Karpas-422 (cell line): ENCODE data around the gene SH3BP2. TPM values are rescaled to one million over a fixed set of nuclear protein-coding genes. Genes with fewer than 3 reads are reported as not detected.

Experiments
- DNase-seq: peaks from one replicate; pipeline ENCODE4 v3.0.0-alpha.2; 2015
- H2AFZ ChIP-seq: fragments of 200-600 bp; sonication (generic); 2 replicates; pipeline ENCODE4 v1.6.1; 2014; ENCODE audit warnings: antibody characterized with exemption, low read length, mixed read lengths
- H3K27ac ChIP-seq: fragments of 200-600 bp; sonication (generic); 2 replicates; pipeline ENCODE4 v1.5.1; 2014; ENCODE audit warnings: mild to moderate bottlenecking, low read length, moderate library complexity
- H3K27me3 ChIP-seq: fragments of 200-600 bp; sonication (generic); 2 replicates; pipeline ENCODE4 v1.6.1; 2014; ENCODE audit warnings: low read length, mixed read lengths
- H3K36me3 ChIP-seq: fragments of 200-600 bp; sonication (generic); 2 replicates; pipeline ENCODE4 v1.6.1; 2014; ENCODE audit warnings: low read length, mixed read lengths; ENCODE audit not compliant: insufficient read depth
- H3K4me1 ChIP-seq: fragments of 200-600 bp; sonication (generic); 2 replicates; pipeline ENCODE4 v1.6.1; 2014; ENCODE audit warnings: mild to moderate bottlenecking, low read length, mixed read lengths
- H3K4me2 ChIP-seq: fragments of 200-600 bp; sonication (generic); 2 replicates; pipeline ENCODE4 v1.6.1; 2014; ENCODE audit warnings: low read length, low read depth, mild to moderate bottlenecking; ENCODE audit not compliant: poor library complexity, severe bottlenecking
- H3K4me3 ChIP-seq: fragments of 200-600 bp; sonication (generic); 2 replicates; pipeline ENCODE4 v1.5.1; 2014; ENCODE audit warnings: mild to moderate bottlenecking, antibody characterized with exemption, low read length, mixed read lengths
- H3K79me2 ChIP-seq: fragments of 200-600 bp; sonication (generic); 2 replicates; pipeline ENCODE4 v1.6.1; 2014; ENCODE audit warnings: mild to moderate bottlenecking, low read length, mixed read lengths
- H3K9ac ChIP-seq: fragments of 200-600 bp; sonication (generic); 2 replicates; pipeline ENCODE4 v1.6.0; 2014; ENCODE audit warnings: low read length
- H3K9me2 ChIP-seq: fragments of 200-600 bp; sonication (generic), shearing (Covaris generic); replicated peaks from 2 replicates; pipeline ENCODE4 v1.6.0; 2014; ENCODE audit warnings: mild to moderate bottlenecking, low read length, moderate library complexity; ENCODE audit not compliant: insufficient read depth
- H3K9me3 ChIP-seq: fragments of 300-700, 200-600 bp; sonication (generic); 2 replicates; pipeline ENCODE4 v1.6.1; 2014; ENCODE audit warnings: low read length, mixed read lengths
- H4K20me1 ChIP-seq: fragments of 200-600 bp; sonication (generic); 2 replicates; pipeline ENCODE4 v1.6.1; 2014; ENCODE audit warnings: mild to moderate bottlenecking, antibody characterized with exemption, low read length, low read depth; ENCODE audit not compliant: insufficient read depth
- total RNA-seq: library from RNA; depleted of rRNA; stranded (reverse); fragments of >200 nt; shearing (Covaris generic); gene quantifications from 2 replicates; pipeline ENCODE4 v1.2.3, GENCODE V29; 2014; ENCODE audit warnings: low replicate concordance

The SH3BP2 gene
- total RNA-seq, 1 experiment from 2014 or later, result 17.2 TPM

DNA sequence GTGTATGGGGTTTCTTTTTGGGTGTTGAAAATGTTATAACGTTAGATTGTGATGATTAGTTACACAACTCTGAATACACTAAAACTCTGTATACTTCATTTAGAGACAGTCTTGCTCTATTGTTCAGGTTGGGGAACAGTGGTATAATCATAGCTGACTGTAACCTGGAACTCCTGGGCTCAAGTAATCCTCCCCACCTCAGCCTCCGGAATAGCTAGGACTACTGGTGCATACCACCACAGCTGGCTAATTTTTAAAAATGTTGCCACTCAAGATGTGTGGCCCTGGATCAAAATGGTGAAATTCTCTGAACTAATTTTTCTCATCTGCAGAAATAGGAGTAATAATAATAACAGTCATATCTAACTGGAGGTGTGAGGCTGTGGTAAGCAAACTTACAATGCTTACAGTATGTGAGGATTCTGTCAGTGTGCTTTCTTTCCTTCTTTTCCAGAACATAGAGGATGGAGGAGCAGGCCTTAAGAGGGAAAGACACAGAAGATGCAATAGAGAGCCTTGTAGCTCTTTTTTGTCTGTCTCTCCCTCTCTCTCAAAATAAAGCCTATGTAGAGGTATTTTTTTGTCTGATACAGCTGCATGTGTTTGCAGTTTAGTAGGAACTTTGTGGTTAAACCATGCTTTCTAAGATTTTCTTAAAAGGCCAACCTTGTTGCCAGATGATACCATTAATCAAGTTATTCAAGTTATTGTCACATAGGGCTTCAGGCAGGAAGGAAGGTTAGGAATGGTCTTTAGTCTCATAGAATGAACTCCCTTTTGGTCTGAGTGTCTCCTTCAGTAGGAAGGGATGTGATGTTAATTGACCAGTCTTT, 58.3 kb downstream of the SH3BP2 start:
- Histone ChIP-seq H3K9me3 (no peaks in the 10 kb centered on the region), H3K79me2 (peaks cover under 1% of the 10 kb centered on the region; the same call in 1 of the 2 replicates), H4K20me1 (peaks cover 48% of the 10 kb centered on the region), H3K4me3 (no peak overlapping the region), H3K27me3 (no peaks in the 10 kb centered on the region), H3K9me2 (no peaks in the 10 kb centered on the region), H3K27ac (no peak overlapping the region), H2AFZ (no peak overlapping the region), H3K4me2 (no peak overlapping the region), H3K4me1 (peaks cover 37% of the 10 kb centered on the region), H3K9ac (no peak overlapping the region), H3K36me3 (no peaks in the 10 kb centered on the region)
- DNase-seq, result peak; percentile 58

DNA sequence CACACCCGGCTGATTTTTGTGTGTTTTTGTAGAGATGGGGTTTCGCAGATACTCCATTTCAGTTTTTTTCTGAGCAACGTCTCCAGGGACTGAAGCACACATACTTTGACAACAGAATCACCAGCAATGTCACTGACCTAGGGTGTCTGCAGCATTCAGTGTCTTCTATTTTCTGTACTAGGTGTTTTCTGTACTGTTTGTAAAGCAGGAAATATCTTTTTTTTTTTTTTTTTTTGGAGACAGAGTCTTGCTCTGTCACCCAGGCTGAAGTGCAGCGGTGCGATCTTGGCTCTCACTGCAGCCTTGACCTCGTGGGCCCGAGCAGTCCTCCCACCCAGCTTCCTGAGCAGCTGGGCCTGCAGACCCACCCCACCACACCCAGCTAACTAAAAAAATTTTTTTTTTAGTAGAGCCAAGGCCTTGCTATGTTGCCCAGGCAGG, 59.6 kb downstream of the SH3BP2 start:
- H3K36me3 ChIP-seq, result no peaks in the 10 kb centered on the region
- H3K9me3 ChIP-seq, result no peaks in the 10 kb centered on the region
- no peak overlapping the region for H3K9ac ChIP-seq
- no peak overlapping the region for H3K27ac ChIP-seq
- peaks cover 47% of the 10 kb centered on the region for H4K20me1 ChIP-seq
- H2AFZ ChIP-seq, result no peak overlapping the region
- no peaks in the 10 kb centered on the region for H3K79me2 ChIP-seq
- H3K9me2 ChIP-seq, result no peaks in the 10 kb centered on the region
- H3K4me1 ChIP-seq, result peaks cover 32% of the 10 kb centered on the region
- H3K4me3 ChIP-seq, result no peak overlapping the region
- H3K27me3 ChIP-seq, result no peaks in the 10 kb centered on the region
- DNase-seq, result no peak
- H3K4me2 ChIP-seq, result no peak overlapping the region

DNA sequence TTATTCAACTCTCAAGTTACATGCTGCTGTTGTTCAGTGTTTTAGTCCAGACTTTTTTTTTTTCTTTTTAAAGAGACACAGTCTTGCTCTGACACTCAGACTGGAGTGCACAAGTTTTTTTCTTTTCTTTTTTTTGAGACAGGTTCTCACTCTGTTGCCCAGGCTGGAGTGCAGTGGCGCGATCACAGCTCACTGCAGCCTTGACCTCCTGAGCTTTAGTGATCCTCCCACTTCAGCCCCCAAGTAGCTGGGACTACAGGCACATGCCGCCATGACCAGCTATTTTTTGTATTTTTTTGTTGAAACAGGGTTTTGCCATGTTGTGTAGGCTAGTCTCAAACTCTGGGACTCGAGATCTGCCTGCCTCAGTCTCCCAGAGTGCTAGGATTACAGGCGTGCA, 62.7 kb downstream of the SH3BP2 start:
- peaks cover 33% of the 10 kb centered on the region for H3K4me1 ChIP-seq
- no peak overlapping the region for H3K4me3 ChIP-seq
- H3K27me3 ChIP-seq, result no peaks in the 10 kb centered on the region
- no peak overlapping the region for H3K27ac ChIP-seq
- no peaks in the 10 kb centered on the region for H3K79me2 ChIP-seq
- H4K20me1 ChIP-seq, result peaks cover 48% of the 10 kb centered on the region
- no peaks in the 10 kb centered on the region for H3K36me3 ChIP-seq
- no peak for DNase-seq
- H2AFZ ChIP-seq, result no peak overlapping the region
- H3K4me2 ChIP-seq, result no peak overlapping the region
- H3K9me2 ChIP-seq, result no peaks in the 10 kb centered on the region
- no peak overlapping the region for H3K9ac ChIP-seq
- no peaks in the 10 kb centered on the region for H3K9me3 ChIP-seq

DNA sequence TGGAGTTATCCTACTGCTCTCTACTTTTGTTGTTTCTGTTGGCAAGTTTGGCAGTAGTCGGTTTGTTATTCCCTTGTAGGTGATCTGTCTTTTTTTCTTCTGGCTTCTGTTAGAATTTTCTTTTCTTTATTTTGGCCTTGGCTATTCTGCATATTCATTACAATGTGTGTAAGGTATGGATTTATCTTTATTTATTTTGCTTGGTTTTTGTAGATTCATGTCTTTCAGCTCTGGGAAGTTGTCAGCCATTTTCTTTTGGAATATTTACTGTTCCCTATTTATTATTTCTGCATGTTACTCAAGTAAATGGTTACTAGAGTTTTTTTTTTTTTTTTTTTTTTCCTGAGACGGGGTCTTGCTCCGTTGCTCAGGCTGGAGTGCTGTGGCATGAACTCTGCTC, 63.4 kb downstream of the SH3BP2 start:
- DNase-seq, result no peak
- Histone ChIP-seq H4K20me1 (peaks cover 48% of the 10 kb centered on the region), H3K4me3 (no peak overlapping the region), H3K4me1 (peaks cover 27% of the 10 kb centered on the region), H3K9ac (no peak overlapping the region), H3K27ac (no peak overlapping the region), H3K9me3 (no peaks in the 10 kb centered on the region), H3K79me2 (no peaks in the 10 kb centered on the region), H3K27me3 (no peaks in the 10 kb centered on the region), H3K9me2 (no peaks in the 10 kb centered on the region), H3K4me2 (no peak overlapping the region), H2AFZ (no peak overlapping the region), H3K36me3 (no peaks in the 10 kb centered on the region)

DNA sequence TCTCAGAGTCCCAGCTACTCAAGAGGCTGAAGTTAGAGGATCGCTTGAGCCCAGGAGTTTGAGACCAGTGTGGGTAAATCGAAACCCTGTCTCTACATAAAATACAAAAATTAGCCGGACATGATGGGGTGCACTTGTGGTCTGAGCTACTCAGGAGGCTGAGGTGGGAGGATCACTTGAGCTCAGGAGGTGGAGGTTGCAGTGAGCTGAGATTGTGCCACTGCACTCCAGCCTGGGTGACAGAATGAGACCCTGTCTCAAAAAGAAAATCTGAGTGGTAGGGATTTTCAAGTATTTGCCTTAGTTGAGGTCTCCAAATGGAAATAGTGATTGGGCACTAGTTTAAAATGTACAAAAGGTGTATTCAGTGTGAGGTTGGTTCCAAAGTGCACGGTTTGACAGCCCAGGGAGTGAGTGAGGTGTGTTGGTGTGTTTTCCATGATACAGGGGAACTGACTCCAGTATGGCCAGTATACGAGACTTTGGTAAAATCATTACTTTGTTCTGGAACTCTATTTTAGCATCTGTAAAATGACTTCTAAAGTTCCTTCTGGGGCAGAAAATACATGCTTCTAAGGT, 64.6 kb downstream of the SH3BP2 start:
- H3K4me1 ChIP-seq, result peaks cover 26% of the 10 kb centered on the region
- no peaks in the 10 kb centered on the region for H3K9me3 ChIP-seq
- H3K27ac ChIP-seq, result no peak overlapping the region

DNA sequence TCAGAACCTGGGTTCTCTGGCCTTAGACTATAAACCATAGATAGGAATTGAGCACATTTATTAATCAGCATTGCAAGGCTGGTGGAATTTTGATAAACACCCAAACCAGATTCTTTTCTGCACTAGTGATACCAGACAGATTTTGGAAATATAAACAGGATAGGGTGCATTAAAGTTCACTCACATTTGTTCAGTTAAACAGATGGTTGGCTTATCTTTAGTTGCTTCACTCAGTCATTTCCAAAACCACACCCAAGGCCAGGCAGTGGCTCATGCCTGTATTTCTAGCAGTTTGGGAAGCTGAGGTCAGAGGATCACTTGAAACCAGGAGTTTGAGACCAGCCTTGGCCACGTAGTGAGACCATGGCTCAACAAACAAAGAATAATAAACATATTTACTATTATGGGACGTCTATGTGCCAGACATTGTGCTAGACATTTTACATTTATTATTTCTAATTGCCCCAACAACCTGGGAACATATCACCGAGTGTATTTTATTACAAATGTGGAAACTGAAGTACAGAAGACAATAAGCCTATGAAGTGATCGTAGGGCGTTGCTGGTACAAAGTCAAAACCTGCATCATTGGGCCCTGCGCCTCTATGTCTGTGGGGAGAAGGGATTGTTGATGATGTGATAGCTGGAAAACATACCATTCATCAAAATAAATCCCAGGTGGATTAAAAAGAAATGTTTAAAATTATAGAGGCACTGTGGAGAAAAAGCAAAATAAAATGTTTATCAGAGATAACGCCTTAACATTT, 65.7 kb downstream of the SH3BP2 start:
- H3K4me2 ChIP-seq, result no peak overlapping the region
- H3K79me2 ChIP-seq, result peaks cover 7% of the 10 kb centered on the region; the same call in 1 of the 2 replicates
- no peak overlapping the region for H2AFZ ChIP-seq
- peaks cover 55% of the 10 kb centered on the region for H4K20me1 ChIP-seq
- no peak for DNase-seq
- H3K9me3 ChIP-seq, result no peaks in the 10 kb centered on the region
- no peak overlapping the region for H3K27ac ChIP-seq
- H3K4me1 ChIP-seq, result peaks cover 22% of the 10 kb centered on the region
- H3K9ac ChIP-seq, result no peak overlapping the region
- H3K27me3 ChIP-seq, result no peaks in the 10 kb centered on the region
- no peaks in the 10 kb centered on the region for H3K36me3 ChIP-seq
- no peaks in the 10 kb centered on the region for H3K9me2 ChIP-seq
- H3K4me3 ChIP-seq, result no peak overlapping the region

More for the DNA sequence above, 64.6 kb downstream of the SH3BP2 start:
- H2AFZ ChIP-seq, result no peak overlapping the region
- no peak overlapping the region for H3K9ac ChIP-seq
- H3K36me3 ChIP-seq, result no peaks in the 10 kb centered on the region
- H3K9me2 ChIP-seq, result no peaks in the 10 kb centered on the region
- no peaks in the 10 kb centered on the region for H3K27me3 ChIP-seq
- H4K20me1 ChIP-seq, result peaks cover 52% of the 10 kb centered on the region
- no peaks in the 10 kb centered on the region for H3K79me2 ChIP-seq
- DNase-seq, result no peak
- no peak overlapping the region for H3K4me2 ChIP-seq
- H3K4me3 ChIP-seq, result no peak overlapping the region

DNA sequence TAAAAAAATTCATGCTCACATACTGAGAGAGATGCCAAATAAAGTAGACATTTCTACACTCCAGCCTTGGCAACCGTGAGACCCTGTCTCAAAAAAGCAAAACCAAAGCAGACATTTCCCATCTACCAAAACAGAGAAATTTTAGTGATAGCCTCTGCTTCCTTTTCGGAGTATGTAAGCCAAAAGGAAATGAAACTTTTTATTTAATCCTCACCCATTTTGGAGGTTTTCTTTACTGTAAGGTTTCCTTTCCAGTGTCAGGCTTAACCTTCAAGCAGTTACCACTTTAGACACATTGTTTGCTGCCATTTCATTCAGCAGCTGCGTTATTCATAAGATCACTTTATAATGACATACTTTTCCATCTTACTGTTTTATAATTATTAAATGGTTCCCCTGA, 66.6 kb downstream of the SH3BP2 start:
- Histone ChIP-seq H3K27me3 (no peaks in the 10 kb centered on the region), H3K9ac (no peak overlapping the region), H3K4me3 (no peak overlapping the region), H3K4me1 (peaks cover 22% of the 10 kb centered on the region), H3K4me2 (peak overlapping the region; percentile 16), H3K9me3 (no peaks in the 10 kb centered on the region), H3K36me3 (no peaks in the 10 kb centered on the region), H4K20me1 (peaks cover 59% of the 10 kb centered on the region), H2AFZ (no peak overlapping the region), H3K79me2 (peaks cover 8% of the 10 kb centered on the region; the same call in 1 of the 2 replicates), H3K27ac (no peak overlapping the region), H3K9me2 (no peaks in the 10 kb centered on the region)
- DNase-seq, result peak; percentile 67
